ENCODE data around the gene STPG2. TPM values are rescaled to one million over a fixed set of nuclear protein-coding genes. Genes with fewer than 3 reads are reported as not detected.

The STPG2 gene
- total and polyA plus RNA-seq, 10 of the 15 experiments (the other 5 are each of a cell fraction or from before 2014, with no cell fraction given) = 0.13 to 0.24 TPM; not detected in 8

- TF ChIP-seq HCFC1 (IDR thresholded peaks at IDR 0.05; ENCODE audit: low read length) = no peak
- TF ChIP-seq BMI1 (IDR thresholded peaks at IDR 0.05; ENCODE audit: borderline replicate concordance) = no peak
- no peak for TF ChIP-seq GABPA (IDR thresholded peaks at IDR 0.05; ENCODE audit: low read depth)
- no peak for TF ChIP-seq ZBTB11 (CRISPR knock-in tag; IDR thresholded peaks at IDR 0.05)
- no peak for TF ChIP-seq ATF7 (IDR thresholded peaks at IDR 0.05; ENCODE audit: low read depth)
- TF ChIP-seq TCF7 (IDR thresholded peaks at IDR 0.05; ENCODE audit: borderline replicate concordance) = no peak
- TF ChIP-seq IKZF2 (IDR thresholded peaks at IDR 0.05) = no peak
- no peak for TF ChIP-seq YBX1 (IDR thresholded peaks at IDR 0.05)
- ATAC-seq (no peak), DNase-seq (ENCODE audit: low read depth, low spot score) (no peak), FAIRE-seq (no peak)
- CTCF ChIA-PET = interaction anchor here (1.1 to 1.2 kb wide), 2 partner anchors 15 to 138 kb away, joined by 3 read pairs; no protein-coding TSS in a partner anchor
- H3K79me2 ChIP-seq (ENCODE audit: control insufficient read depth, insufficient read depth, low read length) = no peaks in the 10 kb centered on the region
- no TSS peak for BruUV-seq (replicated peaks)
- intact Hi-C loops (cut with micrococcal nuclease; ENCODE audit: unreplicated experiment) = no loop called here
- no peaks in the 10 kb centered on the region for H3K27me3 ChIP-seq (replicated peaks in 1 of 2; ENCODE audit: control insufficient read depth in 2 of 2, insufficient read depth in 2 of 2, low read length in 1 of 2)
- no peaks in the 10 kb centered on the region for H3K36me3 ChIP-seq (ENCODE audit: control insufficient read depth in 2 of 2, insufficient read depth in 2 of 2, low read length in 1 of 2)
- H3K27ac ChIP-seq (ENCODE audit: control insufficient read depth, insufficient read depth) = no peak overlapping the region
- H4K20me1 ChIP-seq (ENCODE audit: control insufficient read depth, insufficient read depth) = no peaks in the 10 kb centered on the region
- POLR2A ChIA-PET = no interaction called here
- 0% methylated on average over 1 of the region's 1 CpG for WGBS (ENCODE audit: insufficient coverage, insufficient replicate concordance, low lambda C conversion rate, missing lambda C conversion rate)
- no peaks in the 10 kb centered on the region for H3K9me3 ChIP-seq (replicated peaks; ENCODE audit: control insufficient read depth, insufficient read depth, low read length)
- in situ Hi-C loops (cut with MboI) = no loop called here
- RAD21 ChIA-PET (ENCODE audit: unreplicated experiment) = no interaction called here
- H3K4me1 ChIP-seq (ENCODE audit: control insufficient read depth, insufficient read depth, low read length) = no peaks in the 10 kb centered on the region
- no peak overlapping the region for H3K4me3 ChIP-seq
- no peak overlapping the region for H3K9ac ChIP-seq (ENCODE audit: control insufficient read depth, insufficient read depth, low read length)
- SMC1A ChIA-PET (ENCODE audit: uncharacterized antibody, unreplicated experiment) = no interaction called here
- no peak overlapping the region for H3K4me2 ChIP-seq (ENCODE audit: control insufficient read depth, insufficient read depth)
- H2AFZ ChIP-seq (ENCODE audit: control insufficient read depth, low read depth, low read length) = no peak overlapping the region
Observed at GRCh38 chr4:97582890-97583289, 560.4 kb downstream of the STPG2 start.
